Heart left ventricle (tissue), 13 donors: ENCODE results near the gene MCTP2.

Source experiments
- CTCF ChIP-seq, 12 donors: fragments of 200-600 bp; sonication (generic) in 4 of 12; IDR thresholded peaks; one replicate each; pipeline versions ENCODE4 v1.5.0 to v1.8.0; 2018 to 2022; ENCODE audit warnings: antibody characterized with exemption in 12 of 12, mild to moderate bottlenecking in 5 of 12
- POLR2A ChIP-seq, 2 donors: fragments of 450-650 bp; IDR thresholded peaks; one replicate each; pipeline ENCODE4 v1.6.1; 2017; ENCODE audit warnings: antibody characterized with exemption in 2 of 2, mild to moderate bottlenecking in 2 of 2, moderate library complexity in 2 of 2
- donor health status: ischemic (EF 13 %, LVEDD 7.1; RV severe dilation, severe dysfunction).
- donor health status: DM: no; HTN: yes; CAD: no.
- donor health status: DM: no; HTN: no; CAD: no.
- donor health status: ischemic (EF 25% LVEDD 6.9; RV normal size, moderate dysfunction).
- donor health status: ischemic (EF 25% LVEDD 5.7; RV mildly dilated, moderate dysfunction).
- donor health status: ischemic (EF 35%, LVEDD 5.7; RV mildly dilated, moderate dysfunction).
- donor health status: nonischemic (EF 11% LVEDD 7.7; RV severe dilation, severe dysfunction).
- donor health status: DM: yes; HTN: yes; CAD: no.
- donor health status: PGD.
- donor health status: ischemic (EF 29% LVEDD 5.4; RV normal size, mild dysfunction).
- donor health status: nonischemic (EF 23%, LVEDD 6.1; RV moderate dilation, normal function).

GRCh38 chr15:94421706-94422105 is 190.3 kb downstream of the MCTP2 start:
- TF ChIP-seq CTCF (IDR thresholded peaks at IDR 0.05) (no peak), POLR2A (IDR thresholded peaks at IDR 0.05) (no peak)
